Left lung (tissue), 10 donors: ENCODE data around the gene NOL9. TPM values are rescaled to one million over a fixed set of nuclear protein-coding genes. Genes with fewer than 3 reads are reported as not detected.
A peak's percentile ranks its signal among the peaks of the same experiment; 100 is the strongest.

Experiments
- ATAC-seq: fragments of 200-7000 bp; cut with Tn5 transposase; one replicate; pipeline ENCODE4 v1.9.1; 2020; ENCODE audit warnings: moderate library complexity
- DNase-seq, 4 donors: peaks; one replicate each; pipeline ENCODE4 v3.0.0-alpha.2; 2013 to 2020
- H3K27ac ChIP-seq, 2 donors: fragments of 200-600 bp; sonication (generic) in 1 of 2; one replicate each; pipeline versions ENCODE4 v1.5.0 to v1.8.0; 2020 to 2021
- H3K27me3 ChIP-seq, 2 donors: fragments of 200-600 bp; sonication (generic) in 1 of 2; one replicate each; pipeline versions ENCODE4 v1.5.0 to v1.8.0; 2020 to 2021
- H3K36me3 ChIP-seq, 2 donors: fragments of 200-600 bp; sonication (generic) in 1 of 2; one replicate each; pipeline versions ENCODE4 v1.5.0 to v1.8.0; 2020 to 2021
- H3K4me1 ChIP-seq, 2 donors: fragments of 200-600 bp; one replicate each; pipeline ENCODE4 v1.8.0; 2021
- H3K4me3 ChIP-seq, 2 donors: fragments of 200-600 bp; sonication (generic) in 1 of 2; one replicate each; pipeline versions ENCODE4 v1.5.0 to v1.8.0; 2020 to 2021; ENCODE audit warnings: mild to moderate bottlenecking in 1 of 2
- H3K9me3 ChIP-seq, 2 donors: fragments of 200-600 bp; sonication (generic) in 1 of 2; one replicate each; pipeline versions ENCODE4 v1.5.0 to v1.8.0; 2020 to 2021
- intact Hi-C, 2 donors: fragments of 100-400 bp; cut with DNase I; formaldehyde crosslinking; loops; one replicate each; pipeline versions ENCODE4 v1.11.2 to v1.14.2; 2022
- polyA plus RNA-seq, 6 donors: library from polyadenylated mRNA; unstranded; fragments of 120-200 nt; gene quantifications; one replicate each; pipeline ENCODE4 v1.2.1, GENCODE V29; 2013; ENCODE audit not compliant: insufficient read length in 6 of 6
- total RNA-seq, 2 donors: library from RNA; stranded (reverse); fragmentation: NEBNext Ultra II Directional; extraction: Animal tissue kit (Norgen Biotek cat#: 25700); gene quantifications; one replicate each; pipeline ENCODE4 v1.2.1, GENCODE V29; 2021
- TF ChIP-seq, protein P1 (sequence below), 2 donors: fragments of 200-600 bp; sonication (generic) in 1 of 2; IDR thresholded peaks; one replicate each; pipeline versions ENCODE4 v1.5.0 to v1.8.0; 2021; ENCODE audit warnings: antibody characterized with exemption in 2 of 2
- donor health status: DM: no; HTN: yes; CAD: no.
- donor health status: DM: no; HTN: no; CAD: no.

Gene NOL9
- total and polyA plus RNA-seq, 8 donors, result 19.1 to 30.8 (median 24.8) TPM

DNA sequence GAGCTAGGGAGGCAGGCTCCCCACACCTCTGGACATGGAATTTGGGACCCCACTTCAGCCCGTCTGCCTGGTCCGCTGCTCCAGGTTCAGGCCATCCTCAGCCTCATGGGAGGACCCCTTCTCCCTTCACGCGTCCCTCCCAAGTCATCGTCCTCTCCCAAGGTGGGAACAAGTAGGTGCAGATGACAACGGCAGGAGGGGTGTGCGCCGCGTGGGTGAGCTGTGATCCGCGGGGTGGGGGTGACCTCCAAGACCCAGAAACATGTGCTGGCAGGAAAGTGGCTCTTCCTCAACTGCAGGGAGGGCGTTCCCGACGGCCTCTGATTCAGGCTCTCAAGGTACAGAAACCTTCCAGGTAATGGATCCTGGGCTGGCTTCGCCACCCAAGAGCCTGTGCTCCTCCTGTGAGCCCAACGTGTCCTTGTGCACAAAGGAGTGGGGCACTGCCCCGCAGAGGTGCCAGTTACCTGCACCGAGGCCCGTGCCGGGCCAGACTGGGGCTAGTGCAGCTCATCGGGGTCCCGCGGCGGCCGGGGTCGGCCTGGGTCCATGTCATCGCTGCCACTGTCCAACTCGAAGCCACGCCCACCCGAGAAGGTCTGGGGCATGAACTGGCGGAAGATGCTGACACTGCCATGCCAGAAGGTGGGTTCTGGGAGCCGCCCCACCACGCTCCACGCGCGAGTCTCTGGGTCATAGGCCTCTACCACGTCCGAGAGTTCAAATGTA, 38.7 kb upstream of the NOL9 start:
- H3K36me3 ChIP-seq, result peaks cover 0 to 100% of the 10 kb centered on the region in 2 donors
- TF ChIP-seq, protein P1, sequence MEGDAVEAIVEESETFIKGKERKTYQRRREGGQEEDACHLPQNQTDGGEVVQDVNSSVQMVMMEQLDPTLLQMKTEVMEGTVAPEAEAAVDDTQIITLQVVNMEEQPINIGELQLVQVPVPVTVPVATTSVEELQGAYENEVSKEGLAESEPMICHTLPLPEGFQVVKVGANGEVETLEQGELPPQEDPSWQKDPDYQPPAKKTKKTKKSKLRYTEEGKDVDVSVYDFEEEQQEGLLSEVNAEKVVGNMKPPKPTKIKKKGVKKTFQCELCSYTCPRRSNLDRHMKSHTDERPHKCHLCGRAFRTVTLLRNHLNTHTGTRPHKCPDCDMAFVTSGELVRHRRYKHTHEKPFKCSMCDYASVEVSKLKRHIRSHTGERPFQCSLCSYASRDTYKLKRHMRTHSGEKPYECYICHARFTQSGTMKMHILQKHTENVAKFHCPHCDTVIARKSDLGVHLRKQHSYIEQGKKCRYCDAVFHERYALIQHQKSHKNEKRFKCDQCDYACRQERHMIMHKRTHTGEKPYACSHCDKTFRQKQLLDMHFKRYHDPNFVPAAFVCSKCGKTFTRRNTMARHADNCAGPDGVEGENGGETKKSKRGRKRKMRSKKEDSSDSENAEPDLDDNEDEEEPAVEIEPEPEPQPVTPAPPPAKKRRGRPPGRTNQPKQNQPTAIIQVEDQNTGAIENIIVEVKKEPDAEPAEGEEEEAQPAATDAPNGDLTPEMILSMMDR (IDR thresholded peaks at IDR 0.05), result no peak
- no peak overlapping the region for H3K4me3 ChIP-seq
- H3K9me3 ChIP-seq, result no peaks in the 10 kb centered on the region
- H3K27ac ChIP-seq, result no peak overlapping the region
- DNase-seq (peak in 1 of 4 donors; percentile 81), ATAC-seq (no peak)
- intact Hi-C loops, result no loop called here
- peaks cover 0 to 64% of the 10 kb centered on the region in 2 donors for H3K4me1 ChIP-seq
- no peaks in the 10 kb centered on the region for H3K27me3 ChIP-seq

DNA sequence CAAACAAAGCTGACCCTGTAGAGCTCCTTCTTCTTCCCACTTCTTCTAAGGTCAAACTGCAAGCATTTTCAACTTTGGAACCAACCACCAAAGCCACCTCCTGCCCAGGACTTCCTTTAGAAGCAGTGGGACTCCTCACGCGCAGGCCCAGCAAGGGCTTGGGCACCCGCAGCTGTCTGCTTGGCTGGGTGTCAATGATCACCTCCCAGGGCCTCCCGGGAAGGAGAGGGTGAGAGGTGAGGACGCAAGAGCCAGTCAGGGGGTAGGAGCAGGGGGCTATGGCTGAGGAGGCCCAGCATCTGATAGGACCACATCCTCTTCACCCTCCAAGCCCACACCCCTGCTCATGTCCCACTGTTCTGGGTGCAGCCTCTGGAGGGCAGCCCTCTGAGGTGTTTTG, 38.1 kb upstream of the NOL9 start:
- DNase-seq (no peak), ATAC-seq (no peak)
- Histone ChIP-seq H3K27me3 (no peaks in the 10 kb centered on the region), H3K9me3 (no peaks in the 10 kb centered on the region), H3K36me3 (peaks cover 0 to 100% of the 10 kb centered on the region in 2 donors), H3K4me1 (peaks cover 0 to 62% of the 10 kb centered on the region in 2 donors), H3K27ac (no peak overlapping the region), H3K4me3 (no peak overlapping the region)
- intact Hi-C loops, result no loop called here
- TF ChIP-seq, protein P1 (IDR thresholded peaks at IDR 0.05), result no peak

DNA sequence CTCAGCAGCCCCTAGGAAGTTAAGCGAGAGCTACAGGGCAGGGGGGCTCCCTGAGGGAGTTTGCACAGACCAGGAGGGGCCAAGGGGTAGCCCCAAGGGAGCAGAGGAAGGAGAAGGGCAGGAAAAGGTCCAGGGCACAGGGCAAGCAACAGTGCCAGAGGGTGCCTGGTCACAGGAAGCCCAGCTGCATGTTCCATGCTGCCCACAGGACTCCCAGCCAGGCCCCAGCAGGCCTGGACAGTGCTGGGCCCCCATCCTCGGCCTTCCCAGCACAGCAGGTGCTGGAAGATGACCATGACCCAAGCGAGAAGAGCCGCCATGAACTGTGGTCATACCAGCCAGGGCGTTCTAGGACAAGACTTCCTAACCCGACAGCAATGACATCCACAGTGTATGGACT, 37.3 kb upstream of the NOL9 start:
- no peak for ATAC-seq
- Histone ChIP-seq H3K4me3 (no peak overlapping the region), H3K36me3 (peaks cover 0 to 100% of the 10 kb centered on the region in 2 donors), H3K4me1 (peaks cover 0 to 62% of the 10 kb centered on the region in 2 donors), H3K27me3 (no peaks in the 10 kb centered on the region), H3K9me3 (no peaks in the 10 kb centered on the region), H3K27ac (no peak overlapping the region)
- TF ChIP-seq, protein P1 (IDR thresholded peaks at IDR 0.05), result no peak
- DNase-seq, result no peak
- intact Hi-C loops, result no loop called here

DNA sequence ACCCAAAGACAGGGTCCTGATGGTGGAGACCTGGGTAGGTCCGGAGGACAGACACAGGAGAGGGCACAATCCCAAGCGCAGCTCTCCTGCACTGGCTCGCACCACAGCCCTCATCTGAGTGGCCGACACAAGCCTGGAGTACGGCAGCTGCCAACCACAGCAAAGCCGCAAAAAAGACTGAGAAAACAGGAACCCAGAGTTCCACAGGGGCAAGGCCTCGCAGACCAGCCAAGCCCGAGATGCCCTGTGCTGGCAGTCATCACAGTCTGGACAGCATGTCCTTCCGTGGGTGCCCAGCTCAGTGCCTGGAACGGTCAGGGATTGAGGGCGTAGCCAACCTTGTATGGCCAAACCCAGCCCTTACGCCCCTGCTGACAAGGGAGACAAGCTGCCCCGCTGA, 36.9 kb upstream of the NOL9 start:
- DNase-seq (peak in 1 of 4 donors; percentile 81), ATAC-seq (no peak)
- TF ChIP-seq, protein P1 (IDR thresholded peaks at IDR 0.05), result no peak
- H3K9me3 ChIP-seq, result no peaks in the 10 kb centered on the region
- H3K36me3 ChIP-seq, result peaks cover 0 to 100% of the 10 kb centered on the region in 2 donors
- no peak overlapping the region for H3K27ac ChIP-seq
- H3K27me3 ChIP-seq, result no peaks in the 10 kb centered on the region
- peaks cover 0 to 58% of the 10 kb centered on the region in 2 donors for H3K4me1 ChIP-seq
- intact Hi-C loops, result no loop called here
- no peak overlapping the region for H3K4me3 ChIP-seq

DNA sequence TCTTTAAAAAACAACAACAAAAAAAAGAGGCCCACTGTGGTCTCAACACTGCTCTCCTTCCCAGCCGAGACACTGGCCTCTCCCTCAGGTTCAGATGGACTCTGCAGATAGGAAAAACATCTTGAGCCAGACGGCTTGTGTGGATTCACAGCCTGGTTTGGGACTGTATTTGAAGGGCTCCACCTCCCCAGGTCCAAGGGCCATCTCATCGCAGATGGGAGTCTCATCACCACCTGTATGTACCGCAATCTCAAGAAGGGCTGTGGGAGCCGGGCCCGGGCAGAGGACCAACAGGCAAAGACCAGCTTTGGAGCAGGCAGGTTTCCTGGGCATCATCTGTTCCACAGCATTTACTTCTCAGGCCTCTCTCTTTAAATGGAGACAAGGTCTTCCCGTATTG, 35.7 kb upstream of the NOL9 start:
- ATAC-seq (no peak), DNase-seq (no peak)
- Histone ChIP-seq H3K9me3 (no peaks in the 10 kb centered on the region), H3K36me3 (peaks cover 0 to 91% of the 10 kb centered on the region in 2 donors), H3K4me3 (no peak overlapping the region), H3K27ac (no peak overlapping the region), H3K27me3 (no peaks in the 10 kb centered on the region), H3K4me1 (peaks cover 0 to 51% of the 10 kb centered on the region in 2 donors)
- TF ChIP-seq, protein P1 (IDR thresholded peaks at IDR 0.05), result no peak
- intact Hi-C loops, result no loop called here
